ENCODE results near the gene RANBP2. TPM values are rescaled to one million over a fixed set of nuclear protein-coding genes. Genes with fewer than 3 reads are reported as not detected.

The RANBP2 gene
- total RNA-seq, 1 experiment from 2014 or later: 33.1 TPM

Other genes starting within 250 kb of the RANBP2 start
- gene LIMS1, start 185.0 kb upstream of the RANBP2 start, total RNA-seq (2014; rRNA removed; shearing (Covaris generic)): 20.3 and 37.8 TPM in 2 replicates
- gene CCDC138, start 67.3 kb downstream of the RANBP2 start, total RNA-seq (2014; rRNA removed; shearing (Covaris generic)): 5.6 and 9.7 TPM in 2 replicates

Measured in M059J (cell line).